Endothelial cell of umbilical vein (primary cell): ENCODE results near the gene BCL7A. TPM values are rescaled to one million over a fixed set of nuclear protein-coding genes. Genes with fewer than 3 reads are reported as not detected.

Experiments used
- BruUV-seq: library from RNA; stranded (reverse); fragments of 400-500 nt; replicated peaks from 2 replicates; lab custom pipeline; 2021; lab: Mats Ljungman, UMichigan
- CTCF ChIA-PET: fragments of 300-600, 350-600 bp; sonication (Branson Sonifier 250); formaldehyde crosslinking; loops from one replicate; lab custom pipeline; 2021; ENCODE audit warnings: antibody characterized with exemption, inconsistent platforms; lab: Charles Lee
- POLR2A ChIA-PET: fragments of 300-600, 350-600 bp; sonication (Branson Sonifier 250); formaldehyde crosslinking; loops from one replicate; lab custom pipeline; 2021; ENCODE audit warnings: antibody characterized with exemption, inconsistent platforms; lab: Charles Lee
- DNase-seq: peaks from one replicate; pipeline ENCODE4 v3.0.0-alpha.2; 2011; ENCODE audit warnings: low read depth, low spot score
- FAIRE-seq: peaks from 2 replicates; lab custom pipeline; 2011; peaks lifted over from hg19 to GRCh38; lab: Jason Lieb, UNC
- H2AFZ ChIP-seq: 2 replicates; pipeline ENCODE4 v1.6.0; 2012; ENCODE audit warnings: low read depth, low read length, control low read depth, inconsistent platforms
- H3K27ac ChIP-seq: 2 replicates; pipeline ENCODE4 v1.5.1; 2011; ENCODE audit warnings: low read depth, mild to moderate bottlenecking, control low read depth, low read length, moderate library complexity; ENCODE audit not compliant: insufficient read depth
- H3K27me3 ChIP-seq, 2 experiments: 2 replicates each; pipeline versions ENCODE4 v1.6.0 to v1.6.1; 2011; ENCODE audit warnings: low read length in 2 of 2, mixed read lengths in 1 of 2; ENCODE audit not compliant: control insufficient read depth in 2 of 2, insufficient read depth in 2 of 2
- H3K36me3 ChIP-seq, 2 experiments: 2 replicates in 1 of 2; 3 replicates in 1 of 2; pipeline ENCODE4 v1.5.1; 2011; ENCODE audit warnings: low read length in 2 of 2, mild to moderate bottlenecking in 1 of 2, moderate library complexity in 1 of 2; ENCODE audit not compliant: control insufficient read depth in 2 of 2, insufficient read depth in 2 of 2; ENCODE audit errors: extremely low read depth in 1 of 2
- H3K4me1 ChIP-seq: 3 replicates; pipeline ENCODE4 v1.5.1; 2011; ENCODE audit warnings: mild to moderate bottlenecking, low read length; ENCODE audit not compliant: control insufficient read depth, insufficient read depth; ENCODE audit errors: extremely low read depth
- H3K4me2 ChIP-seq: 2 replicates; pipeline ENCODE4 v1.6.1; 2011; ENCODE audit warnings: low read length, control low read depth, mixed read lengths; ENCODE audit not compliant: insufficient read depth
- H3K4me3 ChIP-seq, 3 experiments: fragments of 200-600 bp in 1 of 3; sonication (generic), shearing (Covaris generic) in 1 of 3; replicated peaks in 1 of 3; 2 replicates each; pipeline ENCODE4 v1.5.1; 2011 to 2016; ENCODE audit warnings: control low read depth in 3 of 3, low read length in 3 of 3, mild to moderate bottlenecking in 2 of 3, inconsistent platforms in 1 of 3, low read depth in 1 of 3, moderate library complexity in 1 of 3; ENCODE audit not compliant: insufficient read depth in 1 of 3
- H3K79me2 ChIP-seq: 2 replicates; pipeline ENCODE4 v1.6.0; 2012; ENCODE audit warnings: low read length, inconsistent platforms; ENCODE audit not compliant: control insufficient read depth, insufficient read depth
- H3K9ac ChIP-seq: replicated peaks from 2 replicates; pipeline ENCODE3; 2011; ENCODE audit warnings: low read length, control low read depth; ENCODE audit not compliant: insufficient read depth; ENCODE audit errors: extremely low read depth
- H3K9me1 ChIP-seq: replicated peaks from 3 replicates; pipeline ENCODE4 v1.6.0; 2011; ENCODE audit warnings: mild to moderate bottlenecking, low read length; ENCODE audit not compliant: control insufficient read depth, insufficient read depth; ENCODE audit errors: extremely low read depth
- H3K9me3 ChIP-seq: replicated peaks from 2 replicates; pipeline ENCODE4 v1.5.1; 2012; ENCODE audit warnings: low read length, inconsistent platforms; ENCODE audit not compliant: control insufficient read depth, insufficient read depth
- H4K20me1 ChIP-seq: replicated peaks from 2 replicates; pipeline ENCODE3; 2011; ENCODE audit warnings: mild to moderate bottlenecking, low read length; ENCODE audit not compliant: control insufficient read depth, insufficient read depth; ENCODE audit errors: extremely low read depth
- EZH2 ChIP-seq: IDR thresholded peaks from 2 replicates; pipeline ENCODE4 v1.6.1; 2012; ENCODE audit warnings: borderline replicate concordance, low read depth, mild to moderate bottlenecking, moderate library complexity, low read length, inconsistent platforms; ENCODE audit not compliant: severe bottlenecking
- FOS ChIP-seq: IDR thresholded peaks from 2 replicates; pipeline ENCODE4 v1.6.1; 2011; ENCODE audit warnings: mild to moderate bottlenecking, low read length, moderate library complexity, borderline replicate concordance; ENCODE audit not compliant: insufficient read depth
- GATA2 ChIP-seq: IDR thresholded peaks from 2 replicates; pipeline ENCODE4 v1.7.0; 2011; ENCODE audit warnings: low read depth, mild to moderate bottlenecking, moderate library complexity, mixed read lengths, low read length; ENCODE audit not compliant: insufficient read length, insufficient read depth
- JUN ChIP-seq: IDR thresholded peaks from 2 replicates; pipeline ENCODE4 v1.6.1; 2011; ENCODE audit warnings: borderline replicate concordance, low read depth; ENCODE audit not compliant: insufficient read length, insufficient read depth
- MYC ChIP-seq: IDR thresholded peaks from one replicate; pipeline ENCODE4 v1.6.1; 2011; ENCODE audit warnings: mild to moderate bottlenecking, low read depth, low read length
- POLR2A ChIP-seq: IDR thresholded peaks from 2 replicates; pipeline ENCODE4 v1.6.1; 2012; ENCODE audit warnings: low read depth, mild to moderate bottlenecking, control low read depth, low read length
- POLR2AphosphoS5 ChIP-seq: IDR thresholded peaks from 2 replicates; pipeline ENCODE4 v1.6.1; 2012; ENCODE audit warnings: low read depth, mild to moderate bottlenecking, control low read depth, low read length, moderate library complexity; ENCODE audit not compliant: insufficient read depth
- dilution Hi-C: fragments of 300-500 bp; cut with MboI; formaldehyde crosslinking; loops from one replicate; pipeline ENCODE4 v1.15.0; 2019; ENCODE audit warnings: low sequenced_read_pairs; ENCODE audit not compliant: extremely low pct_ligation_motif_present
- intact Hi-C: fragments of 100-400 bp; cut with micrococcal nuclease; formaldehyde crosslinking; loops from one replicate; pipeline ENCODE4 v1.10.0; 2022
- polyA plus RNA-seq, 4 experiments: library from polyadenylated mRNA; depleted of rRNA in 3 of 4; stranded (reverse) in 3 of 4; unstranded in 1 of 4; fragments of >200 nt; gene quantifications; 2 replicates each; pipeline versions ENCODE4 v1.2.1 to v1.2.3, GENCODE V29; 2011 to 2012; ENCODE audit warnings: missing spikeins in 1 of 4
- total RNA-seq: library from RNA; stranded (reverse); gene quantifications from 2 replicates; pipeline ENCODE4 v1.2.3, GENCODE V29; 2021
- TF ChIP-seq, protein P1 (sequence below): IDR thresholded peaks from 2 replicates; pipeline ENCODE4 v1.6.1; 2011; ENCODE audit not compliant: insufficient read depth, insufficient read length
- TF ChIP-seq, protein P2 (sequence below), 2 donors: IDR thresholded peaks; 1 replicate in 1 of 2; 2 replicates in 1 of 2; pipeline ENCODE4 v1.5.1; 2011; ENCODE audit warnings: low read length in 2 of 2, mild to moderate bottlenecking in 2 of 2, moderate library complexity in 2 of 2, control low read depth in 1 of 2, inconsistent platforms in 1 of 2, low read depth in 1 of 2; ENCODE audit not compliant: insufficient read depth in 1 of 2; ENCODE audit errors: extremely low read depth in 1 of 2

BCL7A gene
- total and polyA plus RNA-seq, 2 donors (not counting 3 experiments of a cell fraction or from before 2014, with no cell fraction given): 9.7 to 11.1 TPM

GRCh38 chr12:122060081-122060501 lies 38.4 kb downstream of the BCL7A start:
- DNase-seq: peak; percentile 20
- H3K9me3 ChIP-seq: no peaks in the 10 kb centered on the region
- ChIA-PET CTCF (interaction anchor here (0.6 to 3.8 kb wide), 4 partner anchors 21 to 69 kb away, joined by 3 to 12 read pairs (median 4); no protein-coding TSS in a partner anchor), POLR2A (no interaction called here)
- no peaks in the 10 kb centered on the region for H3K9me1 ChIP-seq
- H3K9ac ChIP-seq: no peak overlapping the region
- H3K4me1 ChIP-seq: peaks cover 33% of the 10 kb centered on the region
- no peak for FAIRE-seq
- no TSS peak for BruUV-seq
- TF ChIP-seq EZH2: no peak
- TF ChIP-seq JUN: no peak
- TF ChIP-seq, protein P1, sequence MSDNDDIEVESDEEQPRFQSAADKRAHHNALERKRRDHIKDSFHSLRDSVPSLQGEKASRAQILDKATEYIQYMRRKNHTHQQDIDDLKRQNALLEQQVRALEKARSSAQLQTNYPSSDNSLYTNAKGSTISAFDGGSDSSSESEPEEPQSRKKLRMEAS: no peak
- no peak for TF ChIP-seq FOS
- TF ChIP-seq POLR2AphosphoS5: no peak
- TF ChIP-seq, protein P2, sequence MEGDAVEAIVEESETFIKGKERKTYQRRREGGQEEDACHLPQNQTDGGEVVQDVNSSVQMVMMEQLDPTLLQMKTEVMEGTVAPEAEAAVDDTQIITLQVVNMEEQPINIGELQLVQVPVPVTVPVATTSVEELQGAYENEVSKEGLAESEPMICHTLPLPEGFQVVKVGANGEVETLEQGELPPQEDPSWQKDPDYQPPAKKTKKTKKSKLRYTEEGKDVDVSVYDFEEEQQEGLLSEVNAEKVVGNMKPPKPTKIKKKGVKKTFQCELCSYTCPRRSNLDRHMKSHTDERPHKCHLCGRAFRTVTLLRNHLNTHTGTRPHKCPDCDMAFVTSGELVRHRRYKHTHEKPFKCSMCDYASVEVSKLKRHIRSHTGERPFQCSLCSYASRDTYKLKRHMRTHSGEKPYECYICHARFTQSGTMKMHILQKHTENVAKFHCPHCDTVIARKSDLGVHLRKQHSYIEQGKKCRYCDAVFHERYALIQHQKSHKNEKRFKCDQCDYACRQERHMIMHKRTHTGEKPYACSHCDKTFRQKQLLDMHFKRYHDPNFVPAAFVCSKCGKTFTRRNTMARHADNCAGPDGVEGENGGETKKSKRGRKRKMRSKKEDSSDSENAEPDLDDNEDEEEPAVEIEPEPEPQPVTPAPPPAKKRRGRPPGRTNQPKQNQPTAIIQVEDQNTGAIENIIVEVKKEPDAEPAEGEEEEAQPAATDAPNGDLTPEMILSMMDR (IDR thresholded peaks at IDR 0.05; ENCODE audit: extremely low read depth in 1 of 2, insufficient read depth in 1 of 2, low read depth in 1 of 2, low read length in 2 of 2): no peak
- no peak for TF ChIP-seq MYC
- TF ChIP-seq GATA2: no peak
- TF ChIP-seq POLR2A: no peak
- no peak overlapping the region for H3K4me2 ChIP-seq
- intact Hi-C loops: loop anchor here (5.0 kb wide), 1 partner anchor 47 kb away; no protein-coding TSS in a partner anchor
- H3K36me3 ChIP-seq: peaks cover 0 to 2% of the 10 kb centered on the region in 2 experiments
- H3K4me3 ChIP-seq: no peak overlapping the region
- no peaks in the 10 kb centered on the region for H3K27me3 ChIP-seq
- no peak overlapping the region for H3K27ac ChIP-seq
- dilution Hi-C loops: no loop called here
- H2AFZ ChIP-seq: no peak overlapping the region
- no peaks in the 10 kb centered on the region for H3K79me2 ChIP-seq
- no peaks in the 10 kb centered on the region for H4K20me1 ChIP-seq
